Nephron (organoid): ENCODE results near the gene TBC1D3.
"Not testable (repeated sequence)": the region's sequence is repeated elsewhere in the genome, so short reads cannot be mapped to it uniquely, and the experiment has no call there.

ENCODE experiments used
- H3K27ac Mint-ChIP-seq, 3 experiments: 2 replicates each; pipeline ENCODE4 v1.8.0; 2020; ENCODE audit warnings: mixed read lengths in 3 of 3, mild to moderate bottlenecking in 2 of 3, moderate library complexity in 1 of 3
- H3K27me3 Mint-ChIP-seq: 2 replicates; pipeline ENCODE4 v1.8.0; 2021; ENCODE audit warnings: low read depth, mild to moderate bottlenecking, moderate library complexity, mixed read lengths
- H3K36me3 Mint-ChIP-seq: 2 replicates; pipeline ENCODE4 v1.8.0; 2020; ENCODE audit warnings: low read depth, mixed read lengths
- H3K4me1 Mint-ChIP-seq: 2 replicates; pipeline ENCODE4 v1.8.0; 2020; ENCODE audit warnings: mixed read lengths
- H3K4me3 Mint-ChIP-seq, 3 experiments: 2 replicates each; pipeline ENCODE4 v1.8.0; 2020; ENCODE audit warnings: mild to moderate bottlenecking in 3 of 3, mixed read lengths in 3 of 3, moderate library complexity in 2 of 3
- H3K9me3 Mint-ChIP-seq: 2 replicates; pipeline ENCODE4 v1.8.0; 2020; ENCODE audit warnings: mixed read lengths

Gene TBC1D3

GRCh38 chr17:38192455-38192854 is at the start of gene TBC1D3:
TBC1D3 (minus strand) TSS chr17:38192555; CDS start chr17:38191029, 1,526 bp downstream.
- not testable (repeated sequence) for H3K4me1 Mint-ChIP-seq, H3K36me3 Mint-ChIP-seq, H3K4me3 Mint-ChIP-seq, H3K27ac Mint-ChIP-seq, H3K9me3 Mint-ChIP-seq, H3K27me3 Mint-ChIP-seq

- H3K4me3 Mint-ChIP-seq, H3K36me3 Mint-ChIP-seq, H3K27ac Mint-ChIP-seq, H3K4me1 Mint-ChIP-seq, H3K27me3 Mint-ChIP-seq, H3K9me3 Mint-ChIP-seq: not testable (repeated sequence)
Observed at GRCh38 chr17:38232790-38233189, 40.4 kb upstream of the TBC1D3 start.

- not testable (repeated sequence) for H3K27me3 Mint-ChIP-seq, H3K4me3 Mint-ChIP-seq, H3K9me3 Mint-ChIP-seq, H3K4me1 Mint-ChIP-seq, H3K27ac Mint-ChIP-seq, H3K36me3 Mint-ChIP-seq
Observed at GRCh38 chr17:38225844-38226495, 33.6 kb upstream of the TBC1D3 start.

GRCh38 chr17:38220867-38221266 is 28.5 kb upstream of the TBC1D3 start:
- not testable (repeated sequence) for H3K36me3 Mint-ChIP-seq, H3K4me3 Mint-ChIP-seq, H3K9me3 Mint-ChIP-seq, H3K27me3 Mint-ChIP-seq, H3K4me1 Mint-ChIP-seq, H3K27ac Mint-ChIP-seq

- not testable (repeated sequence) for H3K27me3 Mint-ChIP-seq, H3K4me3 Mint-ChIP-seq, H3K9me3 Mint-ChIP-seq, H3K36me3 Mint-ChIP-seq, H3K27ac Mint-ChIP-seq, H3K4me1 Mint-ChIP-seq
Observed at GRCh38 chr17:38200271-38200670, 7.9 kb upstream of the TBC1D3 start.

- not testable (repeated sequence) for H3K27me3 Mint-ChIP-seq, H3K9me3 Mint-ChIP-seq, H3K36me3 Mint-ChIP-seq, H3K27ac Mint-ChIP-seq, H3K4me1 Mint-ChIP-seq, H3K4me3 Mint-ChIP-seq
Observed at GRCh38 chr17:38134860-38135259, 57.5 kb downstream of the TBC1D3 start.
